HG02678 (cell line): ENCODE results near the gene SIPA1L3.

Source experiments
- ATAC-seq: cut with Tn5 transposase; IDR thresholded peaks from one replicate; pipeline ENCODE4 v1.9.1; 2021; ENCODE audit warnings: mild to moderate bottlenecking, moderate library complexity; ENCODE audit not compliant: unreplicated experiment

Gene SIPA1L3

DNA sequence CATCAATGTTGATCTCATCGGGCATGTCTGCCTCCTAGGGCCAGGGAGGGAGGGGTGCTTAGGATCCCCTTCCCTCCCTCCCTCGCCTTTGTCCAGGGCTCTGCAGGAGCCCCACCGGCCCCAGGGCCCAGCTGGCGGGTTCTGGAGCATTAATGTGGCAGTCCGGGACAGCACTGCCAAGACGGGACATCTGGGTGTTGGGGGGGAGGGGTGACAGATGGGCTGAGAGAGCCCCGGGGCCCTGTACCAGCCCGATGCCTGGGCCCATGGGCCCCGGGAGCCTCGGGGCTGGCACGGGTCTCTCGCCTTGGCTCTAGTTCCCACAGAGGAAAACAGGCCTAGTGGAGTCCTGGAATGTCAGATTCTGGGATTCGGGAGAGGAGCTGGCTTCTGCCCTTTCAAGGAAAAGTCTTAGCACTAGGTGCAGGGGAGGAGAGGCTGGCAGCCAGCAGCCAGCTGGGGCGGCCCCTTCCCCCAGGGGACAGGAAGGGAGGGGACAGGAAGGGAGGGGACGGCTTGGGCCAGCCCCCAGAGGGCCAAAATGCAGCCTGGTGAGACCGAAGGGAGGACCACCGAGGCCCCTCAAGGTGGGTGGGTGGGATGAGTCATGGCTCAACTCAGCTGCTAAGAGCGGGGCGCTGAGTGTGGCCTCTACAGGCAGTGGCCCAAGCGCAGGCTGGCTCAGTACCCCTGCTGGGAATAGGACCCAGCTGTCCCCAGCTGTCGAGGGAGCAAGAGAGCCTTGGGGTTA lies 346.1 kb downstream of the SIPA1L3 start:
- no peak for ATAC-seq

- no peak for ATAC-seq
Observed at GRCh38 chr19:38253788-38254187, 346.8 kb downstream of the SIPA1L3 start.

DNA sequence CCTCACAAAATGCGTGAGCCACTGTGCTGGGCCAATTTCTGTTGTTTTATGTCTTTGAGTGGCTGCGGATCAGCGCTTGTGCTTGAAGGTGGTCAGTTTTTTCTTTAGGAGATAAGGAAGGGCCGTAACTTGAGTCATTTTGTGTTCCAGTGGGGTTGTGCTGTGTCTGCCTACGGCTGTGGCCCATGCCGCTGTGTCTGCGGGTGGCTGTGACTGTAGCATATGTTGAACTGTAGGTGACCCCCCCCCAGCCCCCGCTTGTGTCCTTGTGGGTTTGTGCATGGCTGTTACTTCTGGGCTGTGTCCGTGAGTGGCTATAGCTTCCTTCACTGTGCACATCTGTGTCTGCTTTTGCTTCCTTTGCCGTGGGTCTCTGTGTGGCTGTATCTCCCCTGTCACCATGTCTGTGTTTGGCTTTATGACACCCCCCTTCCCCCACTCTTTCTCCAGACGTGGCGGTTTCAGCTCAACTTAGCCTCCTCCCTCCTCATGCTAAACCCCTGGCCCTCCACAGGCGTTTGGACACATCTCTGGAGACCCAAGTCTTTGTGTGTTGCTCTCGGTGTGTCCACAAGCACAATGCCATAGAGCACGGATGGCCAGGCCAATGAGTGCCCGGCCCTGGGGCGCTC lies 348.5 kb downstream of the SIPA1L3 start:
- no peak for ATAC-seq
